ENCODE results near the gene TERF2IP. TPM values are rescaled to one million over a fixed set of nuclear protein-coding genes. Genes with fewer than 3 reads are reported as not detected.

TERF2IP gene
- total RNA-seq, 2 donors from 2014 or later, result 89.7 to 116 TPM

DNA sequence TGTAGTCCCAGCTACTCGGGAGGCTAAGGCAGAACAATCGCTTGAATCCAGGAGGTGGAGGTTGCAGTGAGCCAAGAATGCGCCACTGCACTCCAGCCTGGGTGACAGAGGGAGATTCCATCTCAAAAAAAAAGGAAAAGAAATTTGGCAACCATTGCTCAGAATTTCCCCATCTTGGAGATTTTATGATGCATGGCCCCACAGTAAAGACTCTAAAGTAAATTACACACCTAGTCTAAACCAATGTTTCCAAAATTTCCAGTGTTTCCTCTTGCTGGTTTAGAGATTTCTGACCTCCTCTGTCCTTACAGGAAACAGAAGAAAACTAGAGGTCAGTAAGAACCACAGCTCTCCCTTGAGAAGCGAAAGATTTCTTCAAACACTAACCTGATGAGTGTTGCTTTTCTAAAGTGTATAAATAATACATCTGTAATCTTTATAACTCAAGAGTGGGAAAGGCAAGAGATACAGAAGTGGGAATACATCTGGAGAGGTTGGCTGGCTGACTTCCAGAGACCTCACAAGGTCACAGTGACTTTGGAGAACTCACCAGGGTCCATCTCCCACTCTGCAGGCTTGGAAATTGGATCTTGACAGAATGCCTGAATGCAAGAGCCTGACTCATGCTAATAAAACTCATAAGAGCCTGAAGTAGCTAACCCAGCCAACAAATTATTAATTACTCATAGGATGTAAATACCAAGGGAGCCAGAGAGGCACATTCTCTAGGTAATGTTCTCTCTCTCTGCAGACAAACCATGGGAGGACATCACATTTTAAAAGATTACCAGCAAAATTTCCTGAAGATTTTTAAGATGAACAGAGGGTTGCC lies 33.3 kb upstream of the TERF2IP start:
- Histone ChIP-seq H3K27me3 (replicated peaks; ENCODE audit: insufficient read depth) (no peaks in the 10 kb centered on the region), H3K4me3 (no peak overlapping the region), H3K27ac (no peak overlapping the region), H3K4me1 (replicated peaks) (no peaks in the 10 kb centered on the region), H3K36me3 (peaks cover 4 to 10% of the 10 kb centered on the region in 2 donors), H3K9me3 (no peaks in the 10 kb centered on the region)
- 100% methylated on average over 4 of the region's 4 CpGs for WGBS
- intact Hi-C loops (cut with DNase I), result no loop called here
- no peak for TF ChIP-seq POLR2A (IDR thresholded peaks at IDR 0.05)
- TF ChIP-seq, protein P1, sequence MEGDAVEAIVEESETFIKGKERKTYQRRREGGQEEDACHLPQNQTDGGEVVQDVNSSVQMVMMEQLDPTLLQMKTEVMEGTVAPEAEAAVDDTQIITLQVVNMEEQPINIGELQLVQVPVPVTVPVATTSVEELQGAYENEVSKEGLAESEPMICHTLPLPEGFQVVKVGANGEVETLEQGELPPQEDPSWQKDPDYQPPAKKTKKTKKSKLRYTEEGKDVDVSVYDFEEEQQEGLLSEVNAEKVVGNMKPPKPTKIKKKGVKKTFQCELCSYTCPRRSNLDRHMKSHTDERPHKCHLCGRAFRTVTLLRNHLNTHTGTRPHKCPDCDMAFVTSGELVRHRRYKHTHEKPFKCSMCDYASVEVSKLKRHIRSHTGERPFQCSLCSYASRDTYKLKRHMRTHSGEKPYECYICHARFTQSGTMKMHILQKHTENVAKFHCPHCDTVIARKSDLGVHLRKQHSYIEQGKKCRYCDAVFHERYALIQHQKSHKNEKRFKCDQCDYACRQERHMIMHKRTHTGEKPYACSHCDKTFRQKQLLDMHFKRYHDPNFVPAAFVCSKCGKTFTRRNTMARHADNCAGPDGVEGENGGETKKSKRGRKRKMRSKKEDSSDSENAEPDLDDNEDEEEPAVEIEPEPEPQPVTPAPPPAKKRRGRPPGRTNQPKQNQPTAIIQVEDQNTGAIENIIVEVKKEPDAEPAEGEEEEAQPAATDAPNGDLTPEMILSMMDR (IDR thresholded peaks at IDR 0.05), result no peak
- no peak for TF ChIP-seq POLR2AphosphoS5 (IDR thresholded peaks at IDR 0.05)
- DNase-seq (ENCODE audit: low spot score), result no peak

DNA sequence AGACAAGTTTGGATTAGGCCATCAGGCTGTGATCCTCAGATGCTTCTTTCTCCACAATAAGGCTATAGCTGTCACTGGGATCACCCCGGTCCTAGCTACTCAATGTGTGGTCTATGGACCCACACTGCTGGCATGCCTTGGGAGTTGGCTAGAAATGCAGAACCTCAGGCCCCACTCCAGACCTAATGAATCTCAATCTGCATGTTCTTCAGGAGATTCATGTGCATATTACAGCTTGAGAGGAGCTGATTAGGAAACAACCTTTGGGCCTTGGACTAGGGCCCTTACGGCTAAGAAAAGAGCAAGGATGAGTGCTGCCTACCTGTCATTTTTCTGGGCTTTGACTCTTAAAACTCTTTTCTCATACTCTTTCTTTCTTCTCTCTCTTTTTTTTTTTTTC lies 32.0 kb upstream of the TERF2IP start:
- Histone ChIP-seq H3K36me3 (peaks cover 4 to 10% of the 10 kb centered on the region in 2 donors), H3K4me1 (replicated peaks) (no peaks in the 10 kb centered on the region), H3K27me3 (replicated peaks; ENCODE audit: insufficient read depth) (no peaks in the 10 kb centered on the region), H3K27ac (no peak overlapping the region), H3K9me3 (no peaks in the 10 kb centered on the region), H3K4me3 (no peak overlapping the region)
- TF ChIP-seq POLR2A (IDR thresholded peaks at IDR 0.05), result no peak
- no peak for TF ChIP-seq POLR2AphosphoS5 (IDR thresholded peaks at IDR 0.05)
- TF ChIP-seq, protein P1 (IDR thresholded peaks at IDR 0.05), result no peak
- 100% methylated on average over 2 of the region's 2 CpGs for WGBS
- no peak for DNase-seq (ENCODE audit: low spot score)
- intact Hi-C loops (cut with DNase I), result no loop called here

DNA sequence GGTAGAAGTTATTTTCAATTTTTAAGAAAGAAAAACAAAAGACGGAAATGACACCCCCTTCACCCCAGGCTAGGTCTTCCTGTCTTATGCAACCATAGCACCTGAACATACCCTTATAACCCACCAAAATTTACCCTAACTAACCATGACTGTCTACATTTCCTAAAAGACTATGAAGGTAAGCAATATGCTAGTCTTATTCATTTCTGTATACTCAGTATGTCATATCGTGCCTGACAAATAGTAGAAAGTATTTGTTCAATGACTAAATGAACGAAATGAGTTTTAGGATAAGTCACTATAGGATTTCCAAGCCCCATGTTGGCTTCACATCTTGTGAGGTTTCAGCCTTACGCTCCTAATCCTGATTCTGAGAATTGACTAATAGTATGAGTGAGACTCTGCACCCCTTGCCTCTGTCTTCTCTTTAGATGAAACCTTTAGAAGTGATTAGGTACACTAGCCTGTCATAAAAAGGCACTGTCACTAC lies 31.0 kb upstream of the TERF2IP start:
- no peak for DNase-seq (ENCODE audit: low spot score)
- H3K4me3 ChIP-seq, result no peak overlapping the region
- H3K27me3 ChIP-seq (replicated peaks; ENCODE audit: insufficient read depth), result no peaks in the 10 kb centered on the region
- TF ChIP-seq POLR2AphosphoS5 (IDR thresholded peaks at IDR 0.05), result no peak
- 94% methylated on average over 4 of the region's 4 CpGs for WGBS
- intact Hi-C loops (cut with DNase I), result no loop called here
- peaks cover 4 to 9% of the 10 kb centered on the region in 2 donors for H3K36me3 ChIP-seq
- H3K27ac ChIP-seq, result no peak overlapping the region
- H3K4me1 ChIP-seq (replicated peaks), result no peaks in the 10 kb centered on the region
- H3K9me3 ChIP-seq, result no peaks in the 10 kb centered on the region

DNA sequence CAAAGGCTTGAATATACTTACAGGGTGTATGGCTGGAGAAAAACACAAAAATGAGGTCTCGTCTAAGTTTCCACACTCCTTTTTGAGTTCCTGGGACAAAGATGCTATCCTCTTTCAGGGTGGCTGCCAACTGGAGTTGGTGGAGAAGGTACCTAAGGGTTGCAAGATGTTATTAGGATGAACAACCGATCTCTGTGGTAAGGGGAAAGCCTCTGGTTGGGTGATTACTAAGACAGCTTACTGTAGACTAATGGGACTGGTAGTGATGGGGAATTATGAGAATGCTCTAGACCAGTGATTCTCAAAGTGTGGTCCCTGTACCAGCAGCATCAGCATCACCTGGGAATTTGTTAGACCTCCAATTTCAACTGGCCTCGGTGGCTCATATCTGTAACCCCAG lies 30.5 kb upstream of the TERF2IP start:
- DNase-seq (ENCODE audit: low spot score), result no peak
- Histone ChIP-seq H3K27ac (no peak overlapping the region), H3K4me3 (no peak overlapping the region), H3K4me1 (replicated peaks) (peaks cover 4% of the 10 kb centered on the region), H3K36me3 (peaks cover 3 to 4% of the 10 kb centered on the region in 2 donors), H3K27me3 (replicated peaks; ENCODE audit: insufficient read depth) (no peaks in the 10 kb centered on the region), H3K9me3 (no peaks in the 10 kb centered on the region)
- WGBS, result 96% methylated on average over 3 of the region's 3 CpGs
- intact Hi-C loops (cut with DNase I), result no loop called here
- TF ChIP-seq, protein P1 (IDR thresholded peaks at IDR 0.05), result no peak

DNA sequence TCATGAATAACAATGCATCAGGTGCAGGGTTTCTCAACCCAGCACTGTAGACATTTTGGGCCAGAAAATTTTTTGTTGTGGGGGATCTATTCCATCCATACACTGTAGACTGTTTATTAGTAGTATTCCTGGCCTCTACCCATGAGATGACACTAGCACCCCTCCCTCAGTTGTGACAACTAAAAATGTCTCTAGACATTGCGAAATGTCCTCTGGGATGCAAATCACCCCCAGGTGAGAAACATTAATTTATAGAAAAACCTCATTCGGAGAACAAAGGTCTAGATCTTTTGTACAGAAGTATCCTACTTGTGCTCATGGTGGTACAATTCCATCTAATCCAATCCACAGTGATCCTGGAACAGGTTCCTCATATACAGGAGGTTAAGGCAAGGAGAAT lies 28.8 kb upstream of the TERF2IP start:
- Histone ChIP-seq H3K27me3 (replicated peaks; ENCODE audit: insufficient read depth) (no peaks in the 10 kb centered on the region), H3K4me3 (no peak overlapping the region), H3K9me3 (no peaks in the 10 kb centered on the region), H3K4me1 (replicated peaks) (peaks cover 6% of the 10 kb centered on the region), H3K36me3 (no peaks in the 10 kb centered on the region), H3K27ac (no peak overlapping the region)
- no peak for DNase-seq (ENCODE audit: low spot score)
- TF ChIP-seq POLR2AphosphoS5 (IDR thresholded peaks at IDR 0.05) (no peak), POLR2A (IDR thresholded peaks at IDR 0.05) (no peak)
- TF ChIP-seq, protein P1 (IDR thresholded peaks at IDR 0.05), result no peak
- intact Hi-C loops (cut with DNase I), result no loop called here
- WGBS, result 95% methylated on average over 2 of the region's 2 CpGs
